Rectal smooth muscle tissue (tissue), 1 donor: Measurements from ENCODE around the gene ATXN7.

ENCODE experiments used
- H3K27ac ChIP-seq: one replicate; pipeline ENCODE4 v1.7.0; 2013; ENCODE audit warnings: low read depth, low read length, inconsistent platforms
- H3K27me3 ChIP-seq: one replicate; pipeline ENCODE4 v1.7.0; 2013; ENCODE audit warnings: low read length; ENCODE audit not compliant: control insufficient read depth, insufficient read depth
- H3K36me3 ChIP-seq: one replicate; pipeline ENCODE4 v1.7.0; 2013; ENCODE audit warnings: low read length; ENCODE audit not compliant: control insufficient read depth, insufficient read depth
- H3K4me1 ChIP-seq: one replicate; pipeline ENCODE4 v1.7.0; 2013; ENCODE audit warnings: low read length; ENCODE audit not compliant: control insufficient read depth, insufficient read depth
- H3K4me3 ChIP-seq: one replicate; pipeline ENCODE4 v1.7.0; 2013; ENCODE audit warnings: low read length
- H3K9ac ChIP-seq: one replicate; pipeline ENCODE4 v1.7.0; 2013; ENCODE audit warnings: low read length

Gene ATXN7

GRCh38 chr3:63869940-63870614, 6.4 kb downstream of the ATXN7 start:
- H3K27ac ChIP-seq, result no peak overlapping the region
- H3K27me3 ChIP-seq, result no peaks in the 10 kb centered on the region
- no peaks in the 10 kb centered on the region for H3K4me1 ChIP-seq
- no peaks in the 10 kb centered on the region for H3K36me3 ChIP-seq
- H3K9ac ChIP-seq, result no peak overlapping the region
- H3K4me3 ChIP-seq, result no peak overlapping the region

GRCh38 chr3:63870615-63871005, 6.9 kb downstream of the ATXN7 start:
- Histone ChIP-seq H3K36me3 (no peaks in the 10 kb centered on the region), H3K27ac (no peak overlapping the region), H3K27me3 (no peaks in the 10 kb centered on the region), H3K9ac (no peak overlapping the region), H3K4me3 (no peak overlapping the region), H3K4me1 (no peaks in the 10 kb centered on the region)

- Histone ChIP-seq H3K27ac (no peak overlapping the region), H3K4me3 (no peak overlapping the region), H3K36me3 (no peaks in the 10 kb centered on the region), H3K4me1 (peaks cover 14% of the 10 kb centered on the region), H3K27me3 (no peaks in the 10 kb centered on the region), H3K9ac (no peak overlapping the region)
These were observed 8.7 kb downstream of the ATXN7 start for GRCh38 chr3:63872135-63872924.

- Histone ChIP-seq H3K27me3 (no peaks in the 10 kb centered on the region), H3K9ac (no peak overlapping the region), H3K4me1 (peaks cover 29% of the 10 kb centered on the region), H3K36me3 (no peaks in the 10 kb centered on the region), H3K27ac (no peak overlapping the region), H3K4me3 (no peak overlapping the region)
These were observed 11.1 kb downstream of the ATXN7 start for GRCh38 chr3:63874769-63875168.

- Histone ChIP-seq H3K27ac (no peak overlapping the region), H3K36me3 (no peaks in the 10 kb centered on the region), H3K9ac (no peak overlapping the region), H3K4me3 (no peak overlapping the region), H3K27me3 (no peaks in the 10 kb centered on the region), H3K4me1 (peaks cover 29% of the 10 kb centered on the region)
These were observed 11.8 kb downstream of the ATXN7 start for GRCh38 chr3:63875510-63875909.

GRCh38 chr3:63876260-63876659, 12.6 kb downstream of the ATXN7 start:
- H3K4me1 ChIP-seq, result peaks cover 29% of the 10 kb centered on the region

GRCh38 chr3:63877737-63878393, 14.2 kb downstream of the ATXN7 start:
- H3K36me3 ChIP-seq, result no peaks in the 10 kb centered on the region
- H3K4me1 ChIP-seq, result peaks cover 29% of the 10 kb centered on the region
- no peaks in the 10 kb centered on the region for H3K27me3 ChIP-seq
- no peak overlapping the region for H3K4me3 ChIP-seq
- H3K27ac ChIP-seq, result no peak overlapping the region
- H3K9ac ChIP-seq, result no peak overlapping the region

More at GRCh38 chr3:63876260-63876659, 12.6 kb downstream of the ATXN7 start:
- H3K4me3 ChIP-seq, result no peak overlapping the region
- no peak overlapping the region for H3K9ac ChIP-seq
- no peaks in the 10 kb centered on the region for H3K36me3 ChIP-seq
- H3K27ac ChIP-seq, result no peak overlapping the region
- H3K27me3 ChIP-seq, result no peaks in the 10 kb centered on the region

GRCh38 chr3:63878394-63879060, 14.9 kb downstream of the ATXN7 start:
- Histone ChIP-seq H3K27me3 (no peaks in the 10 kb centered on the region), H3K9ac (no peak overlapping the region), H3K4me1 (peaks cover 29% of the 10 kb centered on the region), H3K27ac (no peak overlapping the region), H3K4me3 (no peak overlapping the region), H3K36me3 (no peaks in the 10 kb centered on the region)

GRCh38 chr3:63880653-63881052, 17.0 kb downstream of the ATXN7 start:
- no peak overlapping the region for H3K4me3 ChIP-seq
- peaks cover 29% of the 10 kb centered on the region for H3K4me1 ChIP-seq
- no peak overlapping the region for H3K27ac ChIP-seq
- no peak overlapping the region for H3K9ac ChIP-seq
- H3K36me3 ChIP-seq, result no peaks in the 10 kb centered on the region
- no peaks in the 10 kb centered on the region for H3K27me3 ChIP-seq

- Histone ChIP-seq H3K9ac (no peak overlapping the region), H3K4me1 (no peaks in the 10 kb centered on the region), H3K27ac (no peak overlapping the region), H3K36me3 (no peaks in the 10 kb centered on the region), H3K27me3 (no peaks in the 10 kb centered on the region), H3K4me3 (no peak overlapping the region)
These were observed 23.2 kb downstream of the ATXN7 start for GRCh38 chr3:63886858-63887257.

GRCh38 chr3:63891518-63891917, 27.9 kb downstream of the ATXN7 start:
- no peaks in the 10 kb centered on the region for H3K27me3 ChIP-seq
- H3K36me3 ChIP-seq, result no peaks in the 10 kb centered on the region
- no peak overlapping the region for H3K4me3 ChIP-seq
- no peak overlapping the region for H3K27ac ChIP-seq
- H3K9ac ChIP-seq, result no peak overlapping the region
- H3K4me1 ChIP-seq, result peaks cover 3% of the 10 kb centered on the region

GRCh38 chr3:63892773-63893352, 29.2 kb downstream of the ATXN7 start:
- Histone ChIP-seq H3K27ac (no peak overlapping the region), H3K4me3 (no peak overlapping the region), H3K4me1 (peaks cover 3% of the 10 kb centered on the region), H3K9ac (no peak overlapping the region), H3K36me3 (no peaks in the 10 kb centered on the region), H3K27me3 (no peaks in the 10 kb centered on the region)
